C4-2B (cell line): ENCODE results near the gene ACADVL.

Experiments used
- H3K27ac ChIP-seq: fragments of 450-650 bp; 2 replicates; pipeline ENCODE4 v1.5.1; 2017
- CTCF ChIP-seq: fragments of 450-650 bp; conservative IDR thresholded peaks from 2 replicates; pipeline ENCODE4 v1.5.1; 2017; ENCODE audit warnings: mild to moderate bottlenecking
- ZFX ChIP-seq: fragments of 450-650 bp; IDR thresholded peaks from 2 replicates; pipeline ENCODE4 v1.6.1; 2017

Gene ACADVL

GRCh38 chr17:7208027-7208571 is 11.6 kb upstream of the ACADVL start:
- TF ChIP-seq CTCF: no peak
- no peak for TF ChIP-seq ZFX
- no peak overlapping the region for H3K27ac ChIP-seq

GRCh38 chr17:7208754-7209460 is 10.8 kb upstream of the ACADVL start:
- no peak overlapping the region for H3K27ac ChIP-seq
- TF ChIP-seq ZFX: no peak
- TF ChIP-seq CTCF: no peak

- TF ChIP-seq CTCF: no peak
- no peak for TF ChIP-seq ZFX
- no peak overlapping the region for H3K27ac ChIP-seq
These were observed 8.1 kb upstream of the ACADVL start for GRCh38 chr17:7211491-7212273.

GRCh38 chr17:7213895-7214299 is 5.8 kb upstream of the ACADVL start:
- TF ChIP-seq ZFX (no peak), CTCF (no peak; the same call in 1 of the 2 replicates)
- H3K27ac ChIP-seq: no peak overlapping the region

- TF ChIP-seq ZFX (no peak), CTCF (peak; percentile 55)
- no peak overlapping the region for H3K27ac ChIP-seq
These were observed 5.2 kb upstream of the ACADVL start for GRCh38 chr17:7214300-7215135.

GRCh38 chr17:7215136-7215638 is 4.6 kb upstream of the ACADVL start:
- TF ChIP-seq CTCF (peak; percentile 20; the same call in 1 of the 2 replicates), ZFX (no peak)
- no peak overlapping the region for H3K27ac ChIP-seq
